CD4-positive, alpha-beta T cell (primary cell): ENCODE measurements around the gene THAP2. TPM values are rescaled to one million over a fixed set of nuclear protein-coding genes. Genes with fewer than 3 reads are reported as not detected.
"Not testable (repeated sequence)": the region's sequence is repeated elsewhere in the genome, so short reads cannot be mapped to it uniquely, and the experiment has no call there.

Experiments
- ATAC-seq: fragments of 200-7000 bp; cut with Tn5 transposase; one replicate; pipeline ENCODE4 v1.10.0; 2022; ENCODE audit warnings: mild to moderate bottlenecking; ENCODE audit not compliant: poor library complexity
- CTCF ChIA-PET: fragments of 350-600 bp; sonication (Branson Sonifier 250); formaldehyde crosslinking; loops from one replicate; lab custom pipeline; 2021; ENCODE audit warnings: antibody characterized with exemption, inconsistent platforms; lab: Charles Lee
- POLR2A ChIA-PET: fragments of 350-600 bp; sonication (Branson Sonifier 250); formaldehyde crosslinking; loops from one replicate; lab custom pipeline; 2021; ENCODE audit warnings: antibody characterized with exemption, inconsistent platforms; lab: Charles Lee
- DNase-seq, 14 experiments: peaks; one replicate each; pipeline ENCODE4 v3.0.0-alpha.2; 2013 to 2020; ENCODE audit warnings: mixed read lengths in 2 of 14
- H3K27ac ChIP-seq, 2 donors: one replicate each; pipeline versions ENCODE4 v1.5.1 to v1.7.0; 2013; ENCODE audit warnings: low read length in 2 of 2, low read depth in 1 of 2, mild to moderate bottlenecking in 1 of 2
- H3K27me3 ChIP-seq, 2 experiments: 1 replicate in 1 of 2; 2 replicates in 1 of 2; pipeline versions ENCODE4 v1.6.1 to v1.7.0; 2013; ENCODE audit warnings: low read length in 2 of 2, control low read depth in 1 of 2, mild to moderate bottlenecking in 1 of 2, moderate library complexity in 1 of 2; ENCODE audit not compliant: insufficient read depth in 2 of 2, control insufficient read depth in 1 of 2
- H3K36me3 ChIP-seq: one replicate; pipeline ENCODE4 v1.6.1; 2013; ENCODE audit warnings: low read length, control low read depth; ENCODE audit not compliant: insufficient read depth
- H3K4me1 ChIP-seq: one replicate; pipeline ENCODE4 v1.6.1; 2013; ENCODE audit warnings: low read length, control low read depth; ENCODE audit not compliant: insufficient read depth
- H3K4me3 ChIP-seq: one replicate; pipeline ENCODE4 v1.5.1; 2013; ENCODE audit warnings: mild to moderate bottlenecking, low read length, moderate library complexity
- H3K9me3 ChIP-seq, 2 experiments: 1 replicate in 1 of 2; 2 replicates in 1 of 2; pipeline versions ENCODE4 v1.6.1 to v1.7.0; 2013; ENCODE audit warnings: low read length in 2 of 2, mild to moderate bottlenecking in 2 of 2, control low read depth in 1 of 2, moderate library complexity in 1 of 2; ENCODE audit not compliant: control insufficient read depth in 1 of 2, insufficient read depth in 1 of 2
- H3K27ac Mint-ChIP-seq: one replicate; pipeline ENCODE4 v1.8.0; 2020; ENCODE audit warnings: mixed read lengths
- H3K27me3 Mint-ChIP-seq: one replicate; pipeline ENCODE4 v1.8.0; 2021; ENCODE audit warnings: mixed read lengths
- H3K36me3 Mint-ChIP-seq: one replicate; pipeline ENCODE4 v1.8.0; 2021; ENCODE audit warnings: low read depth, mixed read lengths
- H3K4me1 Mint-ChIP-seq: one replicate; pipeline ENCODE4 v1.8.0; 2021; ENCODE audit warnings: low read depth, mixed read lengths
- H3K4me3 Mint-ChIP-seq: one replicate; pipeline ENCODE4 v1.8.0; 2020; ENCODE audit warnings: mild to moderate bottlenecking, mixed read lengths
- H3K9me3 Mint-ChIP-seq: one replicate; pipeline ENCODE4 v1.8.0; 2020; ENCODE audit warnings: mixed read lengths
- intact Hi-C, 2 experiments: fragments of 100-400 bp; cut with DNase I in 1 of 2; cut with micrococcal nuclease in 1 of 2; formaldehyde crosslinking; loops; one replicate each; pipeline versions ENCODE4 v1.15.1 to v1.9.0; 2023 to 2025; cut with DNase I, micrococcal nuclease
- total RNA-seq, 174 experiments: library from RNA in 2 of 174; stranded (reverse) in 2 of 174; gene quantifications; one replicate each; pipeline ENCODE4 v1.2.3 and lab custom pipeline; 2021 to 2026
- TF ChIP-seq, protein P1 (sequence below): fragments of 200-600 bp; IDR thresholded peaks from one replicate; pipeline ENCODE4 v1.8.0; 2022; ENCODE audit warnings: antibody characterized with exemption, mild to moderate bottlenecking

THAP2 gene
- total RNA-seq, 2 experiments from 2014 or later = 12.1 to 12.6 TPM

- TF ChIP-seq, protein P1, sequence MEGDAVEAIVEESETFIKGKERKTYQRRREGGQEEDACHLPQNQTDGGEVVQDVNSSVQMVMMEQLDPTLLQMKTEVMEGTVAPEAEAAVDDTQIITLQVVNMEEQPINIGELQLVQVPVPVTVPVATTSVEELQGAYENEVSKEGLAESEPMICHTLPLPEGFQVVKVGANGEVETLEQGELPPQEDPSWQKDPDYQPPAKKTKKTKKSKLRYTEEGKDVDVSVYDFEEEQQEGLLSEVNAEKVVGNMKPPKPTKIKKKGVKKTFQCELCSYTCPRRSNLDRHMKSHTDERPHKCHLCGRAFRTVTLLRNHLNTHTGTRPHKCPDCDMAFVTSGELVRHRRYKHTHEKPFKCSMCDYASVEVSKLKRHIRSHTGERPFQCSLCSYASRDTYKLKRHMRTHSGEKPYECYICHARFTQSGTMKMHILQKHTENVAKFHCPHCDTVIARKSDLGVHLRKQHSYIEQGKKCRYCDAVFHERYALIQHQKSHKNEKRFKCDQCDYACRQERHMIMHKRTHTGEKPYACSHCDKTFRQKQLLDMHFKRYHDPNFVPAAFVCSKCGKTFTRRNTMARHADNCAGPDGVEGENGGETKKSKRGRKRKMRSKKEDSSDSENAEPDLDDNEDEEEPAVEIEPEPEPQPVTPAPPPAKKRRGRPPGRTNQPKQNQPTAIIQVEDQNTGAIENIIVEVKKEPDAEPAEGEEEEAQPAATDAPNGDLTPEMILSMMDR = no peak
- ChIA-PET POLR2A (no interaction called here), CTCF (no interaction called here)
- H3K4me1 Mint-ChIP-seq = peaks cover 20% of the 10 kb centered on the region
- no peak overlapping the region for H3K27ac Mint-ChIP-seq
- H3K9me3 Mint-ChIP-seq = no peaks in the 10 kb centered on the region
- H3K9me3 ChIP-seq = no peaks in the 10 kb centered on the region
- no peak for ATAC-seq
- H3K4me3 ChIP-seq = no peak overlapping the region
- H3K4me1 ChIP-seq = no peaks in the 10 kb centered on the region
- peaks cover 20% of the 10 kb centered on the region for H3K36me3 ChIP-seq
- peaks cover 45% of the 10 kb centered on the region for H3K36me3 Mint-ChIP-seq
- H3K27ac ChIP-seq = no peak overlapping the region
- no peak overlapping the region for H3K4me3 Mint-ChIP-seq
- H3K27me3 Mint-ChIP-seq = no peaks in the 10 kb centered on the region
- DNase-seq = no peak
- intact Hi-C loops = loop anchor here in 1 of 2 experiments (5.0 kb wide), 1 partner anchor 37 kb away; no protein-coding TSS in a partner anchor
- no peaks in the 10 kb centered on the region for H3K27me3 ChIP-seq
Observed at GRCh38 chr12:71694099-71694820, 30.2 kb downstream of the THAP2 start.

GRCh38 chr12:71695782-71696181 lies 31.7 kb downstream of the THAP2 start:
- H3K36me3 Mint-ChIP-seq = peaks cover 59% of the 10 kb centered on the region
- peaks cover 18% of the 10 kb centered on the region for H3K4me1 Mint-ChIP-seq
- H3K4me1 ChIP-seq = no peaks in the 10 kb centered on the region
- ChIA-PET POLR2A (interaction anchor here (1.3 kb wide), 1 partner anchor 10 kb away, joined by 6 read pairs; the partner anchor contains the start of gene TMEM19), CTCF (interaction anchor here (1.2 kb wide), 1 partner anchor 52 kb away, joined by 3 read pairs; no protein-coding TSS in a partner anchor)
- ATAC-seq = no peak
- no peaks in the 10 kb centered on the region for H3K27me3 Mint-ChIP-seq
- H3K9me3 ChIP-seq = no peaks in the 10 kb centered on the region
- no peak overlapping the region for H3K4me3 Mint-ChIP-seq
- no peak overlapping the region for H3K27ac ChIP-seq
- peaks cover 23% of the 10 kb centered on the region for H3K36me3 ChIP-seq
- no peaks in the 10 kb centered on the region for H3K9me3 Mint-ChIP-seq
- DNase-seq = no peak
- no peaks in the 10 kb centered on the region for H3K27me3 ChIP-seq
- no peak overlapping the region for H3K27ac Mint-ChIP-seq
- no peak overlapping the region for H3K4me3 ChIP-seq
- intact Hi-C loops = no loop called here
- TF ChIP-seq, protein P1 = no peak

- peaks cover 61% of the 10 kb centered on the region for H3K36me3 Mint-ChIP-seq
- peaks cover 23% of the 10 kb centered on the region for H3K36me3 ChIP-seq
- H3K9me3 Mint-ChIP-seq, H3K9me3 ChIP-seq, H3K27ac ChIP-seq, H3K4me1 ChIP-seq, H3K27ac Mint-ChIP-seq, H3K27me3 Mint-ChIP-seq, H3K27me3 ChIP-seq, H3K4me3 Mint-ChIP-seq, ATAC-seq, CTCF ChIA-PET, H3K4me1 Mint-ChIP-seq, intact Hi-C loops, DNase-seq, H3K4me3 ChIP-seq: not testable (repeated sequence)
- POLR2A ChIA-PET = interaction anchor here (1.9 kb wide), 1 partner anchor 39 kb away, joined by 6 read pairs; the partner anchor contains the start of genes THAP2 and ZFC3H1
Observed at GRCh38 chr12:71702181-71702580, 38.1 kb downstream of the THAP2 start.
